Hematopoietic multipotent progenitor cell treated with erythropoietin and hydrocortisone succinate and interleukin-3 and kit ligand, for 4 days (in vitro differentiated cells): ENCODE measurements around the gene RBFOX2.

ENCODE experiments used
- DNase-seq: peaks from one replicate; pipeline ENCODE4 v3.0.0-alpha.2; 2015

The RBFOX2 gene

GRCh38 chr22:35894464-35894878, 134.2 kb downstream of the RBFOX2 start:
- no peak for DNase-seq

- no peak for DNase-seq
These were observed 134.9 kb downstream of the RBFOX2 start for GRCh38 chr22:35893698-35894097.

- peak; percentile 49 for DNase-seq
These were observed 136.4 kb downstream of the RBFOX2 start for GRCh38 chr22:35892192-35892591.

- no peak for DNase-seq
These were observed 137.2 kb downstream of the RBFOX2 start for GRCh38 chr22:35891442-35891841.

GRCh38 chr22:35889071-35889470, 139.6 kb downstream of the RBFOX2 start:
- DNase-seq: no peak

- DNase-seq: no peak
These were observed 140.3 kb downstream of the RBFOX2 start for GRCh38 chr22:35888181-35888870.

GRCh38 chr22:35887296-35887875, 141.2 kb downstream of the RBFOX2 start:
- no peak for DNase-seq

GRCh38 chr22:35886309-35886708, 142.3 kb downstream of the RBFOX2 start:
- no peak for DNase-seq

- DNase-seq: peak; percentile 34
These were observed 144.1 kb downstream of the RBFOX2 start for GRCh38 chr22:35884529-35884928.

GRCh38 chr22:35883031-35883620, 145.5 kb downstream of the RBFOX2 start:
- DNase-seq: no peak

GRCh38 chr22:35882211-35883030, 146.2 kb downstream of the RBFOX2 start:
- peak; percentile 29 for DNase-seq

GRCh38 chr22:35879351-35879750, 149.3 kb downstream of the RBFOX2 start:
- no peak for DNase-seq

GRCh38 chr22:35873426-35873825, 155.2 kb downstream of the RBFOX2 start:
- DNase-seq: no peak

GRCh38 chr22:35872451-35872850, 156.2 kb downstream of the RBFOX2 start:
- no peak for DNase-seq

- no peak for DNase-seq
These were observed 157.9 kb downstream of the RBFOX2 start for GRCh38 chr22:35870517-35871293.

- no peak for DNase-seq
These were observed 159.7 kb downstream of the RBFOX2 start for GRCh38 chr22:35868938-35869337.

- peak; percentile 9 for DNase-seq
These were observed 162.0 kb downstream of the RBFOX2 start for GRCh38 chr22:35866651-35867050.

GRCh38 chr22:35864545-35865165, 164.0 kb downstream of the RBFOX2 start:
- DNase-seq: no peak

GRCh38 chr22:35863432-35863831, 165.2 kb downstream of the RBFOX2 start:
- no peak for DNase-seq

GRCh38 chr22:35862697-35863096, 165.9 kb downstream of the RBFOX2 start:
- DNase-seq: no peak

- no peak for DNase-seq
These were observed 167.2 kb downstream of the RBFOX2 start for GRCh38 chr22:35861451-35861850.

GRCh38 chr22:35860837-35861236, 167.8 kb downstream of the RBFOX2 start:
- DNase-seq: no peak
